ENCODE results near the gene ITSN1.

DNA sequence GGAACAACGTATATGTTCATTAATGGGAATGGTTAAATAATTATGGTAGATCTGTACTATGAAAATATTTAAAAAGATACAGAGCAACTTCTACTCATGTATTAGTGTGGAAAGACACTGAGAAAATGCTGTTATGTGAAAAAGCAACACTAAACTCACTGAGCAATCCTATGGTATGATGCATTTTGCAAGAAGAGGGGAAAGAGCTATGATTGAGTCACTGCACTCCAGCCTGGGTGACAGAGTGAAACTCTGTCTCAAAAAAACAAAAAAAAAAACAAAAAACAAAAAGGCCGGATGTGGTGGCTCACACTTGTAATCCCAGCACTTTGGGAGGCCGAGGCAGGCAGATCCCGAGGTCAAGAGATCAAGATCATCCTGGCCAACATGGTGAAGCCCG is 228.9 kb downstream of the ITSN1 start:
- TF ChIP-seq ZFX (IDR thresholded peaks at IDR 0.05; ENCODE audit: borderline replicate concordance), result no peak
- TF ChIP-seq, protein P1, sequence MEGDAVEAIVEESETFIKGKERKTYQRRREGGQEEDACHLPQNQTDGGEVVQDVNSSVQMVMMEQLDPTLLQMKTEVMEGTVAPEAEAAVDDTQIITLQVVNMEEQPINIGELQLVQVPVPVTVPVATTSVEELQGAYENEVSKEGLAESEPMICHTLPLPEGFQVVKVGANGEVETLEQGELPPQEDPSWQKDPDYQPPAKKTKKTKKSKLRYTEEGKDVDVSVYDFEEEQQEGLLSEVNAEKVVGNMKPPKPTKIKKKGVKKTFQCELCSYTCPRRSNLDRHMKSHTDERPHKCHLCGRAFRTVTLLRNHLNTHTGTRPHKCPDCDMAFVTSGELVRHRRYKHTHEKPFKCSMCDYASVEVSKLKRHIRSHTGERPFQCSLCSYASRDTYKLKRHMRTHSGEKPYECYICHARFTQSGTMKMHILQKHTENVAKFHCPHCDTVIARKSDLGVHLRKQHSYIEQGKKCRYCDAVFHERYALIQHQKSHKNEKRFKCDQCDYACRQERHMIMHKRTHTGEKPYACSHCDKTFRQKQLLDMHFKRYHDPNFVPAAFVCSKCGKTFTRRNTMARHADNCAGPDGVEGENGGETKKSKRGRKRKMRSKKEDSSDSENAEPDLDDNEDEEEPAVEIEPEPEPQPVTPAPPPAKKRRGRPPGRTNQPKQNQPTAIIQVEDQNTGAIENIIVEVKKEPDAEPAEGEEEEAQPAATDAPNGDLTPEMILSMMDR (IDR thresholded peaks at IDR 0.05), result no peak
